K562 (cell line): ENCODE data around the gene ARRDC5.

ENCODE experiments used
- CREB1 ChIP-seq, 2 experiments: sonication (generic) in 1 of 2; formaldehyde crosslinking in 1 of 2; IDR thresholded peaks; 2 replicates each; pipeline versions ENCODE4 v1.6.1 to v1.8.0; 2012 to 2022; ENCODE audit warnings: inconsistent platforms in 1 of 2, mild to moderate bottlenecking in 1 of 2, missing genetic modification reagents in 1 of 2, moderate library complexity in 1 of 2
- CTCF ChIP-seq, 3 experiments: IDR thresholded peaks in 2 of 3; conservative IDR thresholded peaks in 1 of 3; 2 replicates each; pipeline ENCODE4 v1.5.1; 2011 to 2012; ENCODE audit warnings: low read length in 3 of 3, mild to moderate bottlenecking in 3 of 3, control low read depth in 2 of 3, improper control_type of control experiment in 1 of 3, inconsistent platforms in 1 of 3, low read depth in 1 of 3, mixed read lengths in 1 of 3, moderate library complexity in 1 of 3; ENCODE audit not compliant: insufficient read depth in 2 of 3
- ETS2 ChIP-seq: IDR thresholded peaks from 2 replicates; pipeline ENCODE4 v1.6.1; 2016; ENCODE audit warnings: borderline replicate concordance, missing genetic modification characterization, mild to moderate bottlenecking, moderate library complexity, missing compliant biosample characterization; ENCODE audit not compliant: poor library complexity, severe bottlenecking
- EZH2 ChIP-seq: IDR thresholded peaks from 2 replicates; pipeline ENCODE4 v1.6.1; 2012; ENCODE audit warnings: low read depth, mild to moderate bottlenecking, inconsistent platforms, low read length, borderline replicate concordance
- GATA2 ChIP-seq: sonication (generic); formaldehyde crosslinking; IDR thresholded peaks from 2 replicates; pipeline ENCODE4 v1.4.0; 2020; ENCODE audit warnings: mild to moderate bottlenecking, missing genetic modification reagents
- HDAC6 ChIP-seq: IDR thresholded peaks from 2 replicates; pipeline ENCODE4 v1.6.1; 2012; ENCODE audit warnings: low read depth, mild to moderate bottlenecking, control low read depth, inconsistent platforms, low read length, moderate library complexity
- KLF1 ChIP-seq: fragments of 450-650 bp; IDR thresholded peaks from 2 replicates; pipeline ENCODE4 v1.6.1; 2016; ENCODE audit warnings: missing genetic modification characterization, missing compliant biosample characterization
- KLF10 ChIP-seq: fragments of 250-450 bp; sonication (Bioruptor Pico); IDR thresholded peaks from 2 replicates; pipeline ENCODE4 v1.6.1; 2021; ENCODE audit warnings: matching md5 sums
- MCM2 ChIP-seq: fragments of 450-650 bp; IDR thresholded peaks from 2 replicates; pipeline ENCODE4 v1.6.1; 2017; ENCODE audit warnings: low read depth, mild to moderate bottlenecking
- PCBP2 ChIP-seq: fragments of 200-400 bp; formaldehyde crosslinking; IDR thresholded peaks from 2 replicates; pipeline ENCODE4 v1.6.1; 2018; ENCODE audit warnings: low read length, low read depth, mild to moderate bottlenecking, moderate library complexity; ENCODE audit not compliant: poor library complexity, severe bottlenecking
- POLR2AphosphoS2 ChIP-seq: IDR thresholded peaks from 2 replicates; pipeline ENCODE4 v1.6.1; 2012; ENCODE audit warnings: low read length, improper control_type of control experiment
- SMC3 ChIP-seq: conservative IDR thresholded peaks from 2 replicates; pipeline ENCODE4 v1.6.1; 2011; ENCODE audit warnings: low read depth, low read length, improper control_type of control experiment; ENCODE audit not compliant: insufficient read depth
- USF2 ChIP-seq: sonication (generic); formaldehyde crosslinking; IDR thresholded peaks from 2 replicates; pipeline ENCODE4 v1.5.0; 2020; ENCODE audit warnings: missing genetic modification reagents
- ZNF263 ChIP-seq: sonication (generic); formaldehyde crosslinking; IDR thresholded peaks from 2 replicates; pipeline ENCODE4 v1.8.0; 2022; ENCODE audit warnings: mild to moderate bottlenecking, missing genetic modification reagents, borderline replicate concordance

GRCh38 chr19:4902796-4903195, at the start of gene ARRDC5:
- TF ChIP-seq CTCF (IDR thresholded peaks at IDR 0.05 in 2 of 3, conservative IDR thresholded peaks at IDR 0.05 in 1 of 3; ENCODE audit: insufficient read depth in 2 of 3, low read depth in 1 of 3, low read length in 3 of 3) (no peak), HDAC6 (no peak), CREB1 (IDR thresholded peaks at IDR 0.05) (no peak), CREB1 (CRISPR knock-in tag; IDR thresholded peaks at IDR 0.05) (no peak), SMC3 (no peak), MCM2 (no peak), PCBP2 (no peak), POLR2AphosphoS2 (no peak), ETS2 (tag) (no peak), EZH2 (no peak), USF2 (no peak), ZNF263 (CRISPR knock-in tag) (no peak), KLF10 (CRISPR knock-in tag) (no peak), KLF1 (tag) (no peak), GATA2 (CRISPR knock-in tag) (no peak)
